Neural crest cell (in vitro differentiated cells): ENCODE data around the gene GREM2. TPM values are rescaled to one million over a fixed set of nuclear protein-coding genes. Genes with fewer than 3 reads are reported as not detected.

Experiments used
- DNase-seq: peaks from one replicate; pipeline ENCODE4 v3.0.0; 2021; ENCODE audit warnings: low read depth, mixed read lengths, low spot score
- H3K27ac Mint-ChIP-seq: one replicate; pipeline ENCODE4 v1.8.0; 2021; ENCODE audit warnings: mild to moderate bottlenecking, mixed read lengths; ENCODE audit not compliant: unreplicated experiment
- H3K27me3 Mint-ChIP-seq: 2 replicates; pipeline ENCODE4 v1.8.0; 2021; ENCODE audit warnings: low read depth, mild to moderate bottlenecking, mixed read lengths
- H3K36me3 Mint-ChIP-seq: 2 replicates; pipeline ENCODE4 v1.8.0; 2021; ENCODE audit warnings: low read depth, mild to moderate bottlenecking, mixed read lengths
- H3K4me1 Mint-ChIP-seq: 2 replicates; pipeline ENCODE4 v1.8.0; 2021; ENCODE audit warnings: mixed read lengths
- H3K4me3 Mint-ChIP-seq: one replicate; pipeline ENCODE4 v1.8.0; 2021; ENCODE audit warnings: mild to moderate bottlenecking, mixed read lengths
- H3K9me3 Mint-ChIP-seq: 2 replicates; pipeline ENCODE4 v1.8.0; 2021; ENCODE audit warnings: mixed read lengths
- CTCF ChIP-seq: fragments of 200-600 bp; sonication (generic); conservative IDR thresholded peaks from 2 replicates; pipeline ENCODE4 v1.5.0; 2021; ENCODE audit warnings: antibody characterized with exemption, mild to moderate bottlenecking
- total RNA-seq: library from RNA; stranded (reverse); gene quantifications from 2 replicates; pipeline ENCODE4 v1.2.1, GENCODE V29; 2021

Gene GREM2
- total RNA-seq, 1 donor from 2014 or later = 2.3 TPM

GRCh38 chr1:240635466-240636256 is 23.7 kb upstream of the GREM2 start:
- H3K27ac Mint-ChIP-seq = no peak overlapping the region
- no peaks in the 10 kb centered on the region for H3K27me3 Mint-ChIP-seq
- H3K36me3 Mint-ChIP-seq = no peaks in the 10 kb centered on the region
- DNase-seq = no peak
- TF ChIP-seq CTCF = no peak
- H3K9me3 Mint-ChIP-seq = peaks cover 4% of the 10 kb centered on the region
- H3K4me3 Mint-ChIP-seq = no peak overlapping the region
- no peaks in the 10 kb centered on the region for H3K4me1 Mint-ChIP-seq

GRCh38 chr1:240630409-240630808 is 18.5 kb upstream of the GREM2 start:
- Mint-ChIP-seq H3K27ac (no peak overlapping the region), H3K9me3 (no peaks in the 10 kb centered on the region), H3K4me1 (no peaks in the 10 kb centered on the region), H3K27me3 (no peaks in the 10 kb centered on the region), H3K4me3 (no peak overlapping the region), H3K36me3 (no peaks in the 10 kb centered on the region)
- DNase-seq = no peak
- TF ChIP-seq CTCF = no peak

- Mint-ChIP-seq H3K4me1 (peaks cover 9% of the 10 kb centered on the region), H3K9me3 (peaks cover 2% of the 10 kb centered on the region), H3K27ac (no peak overlapping the region), H3K36me3 (no peaks in the 10 kb centered on the region), H3K27me3 (no peaks in the 10 kb centered on the region), H3K4me3 (no peak overlapping the region)
- TF ChIP-seq CTCF = no peak
- DNase-seq = no peak
These were observed 9.3 kb upstream of the GREM2 start for GRCh38 chr1:240621249-240621648.

GRCh38 chr1:240619906-240620621 is 8.1 kb upstream of the GREM2 start:
- DNase-seq = no peak
- H3K4me3 Mint-ChIP-seq = no peak overlapping the region
- H3K9me3 Mint-ChIP-seq = peaks cover 2% of the 10 kb centered on the region

GRCh38 chr1:240619357-240619756 is 7.4 kb upstream of the GREM2 start:
- H3K27me3 Mint-ChIP-seq = no peaks in the 10 kb centered on the region
- H3K4me1 Mint-ChIP-seq = peaks cover 9% of the 10 kb centered on the region
- DNase-seq = no peak
- peaks cover 2% of the 10 kb centered on the region for H3K9me3 Mint-ChIP-seq
- H3K27ac Mint-ChIP-seq = no peak overlapping the region
- TF ChIP-seq CTCF = no peak
- no peaks in the 10 kb centered on the region for H3K36me3 Mint-ChIP-seq
- no peak overlapping the region for H3K4me3 Mint-ChIP-seq

More at GRCh38 chr1:240619906-240620621, 8.1 kb upstream of the GREM2 start:
- no peak for TF ChIP-seq CTCF
- no peak overlapping the region for H3K27ac Mint-ChIP-seq
- peaks cover 9% of the 10 kb centered on the region for H3K4me1 Mint-ChIP-seq
- H3K27me3 Mint-ChIP-seq = no peaks in the 10 kb centered on the region
- no peaks in the 10 kb centered on the region for H3K36me3 Mint-ChIP-seq
